T follicular helper cell (primary cell): ENCODE data around the gene RIF1.
A peak's percentile ranks its signal among the peaks of the same experiment; 100 is the strongest.

Experiments used
- DNase-seq: peaks from one replicate; pipeline ENCODE4 v3.0.0-alpha.2; 2020; ENCODE audit warnings: low read depth
- total RNA-seq, 2 experiments: gene quantifications; one replicate each; lab custom pipeline; 2026; lab: John Stamatoyannopoulos, UW

Gene RIF1, protein sequence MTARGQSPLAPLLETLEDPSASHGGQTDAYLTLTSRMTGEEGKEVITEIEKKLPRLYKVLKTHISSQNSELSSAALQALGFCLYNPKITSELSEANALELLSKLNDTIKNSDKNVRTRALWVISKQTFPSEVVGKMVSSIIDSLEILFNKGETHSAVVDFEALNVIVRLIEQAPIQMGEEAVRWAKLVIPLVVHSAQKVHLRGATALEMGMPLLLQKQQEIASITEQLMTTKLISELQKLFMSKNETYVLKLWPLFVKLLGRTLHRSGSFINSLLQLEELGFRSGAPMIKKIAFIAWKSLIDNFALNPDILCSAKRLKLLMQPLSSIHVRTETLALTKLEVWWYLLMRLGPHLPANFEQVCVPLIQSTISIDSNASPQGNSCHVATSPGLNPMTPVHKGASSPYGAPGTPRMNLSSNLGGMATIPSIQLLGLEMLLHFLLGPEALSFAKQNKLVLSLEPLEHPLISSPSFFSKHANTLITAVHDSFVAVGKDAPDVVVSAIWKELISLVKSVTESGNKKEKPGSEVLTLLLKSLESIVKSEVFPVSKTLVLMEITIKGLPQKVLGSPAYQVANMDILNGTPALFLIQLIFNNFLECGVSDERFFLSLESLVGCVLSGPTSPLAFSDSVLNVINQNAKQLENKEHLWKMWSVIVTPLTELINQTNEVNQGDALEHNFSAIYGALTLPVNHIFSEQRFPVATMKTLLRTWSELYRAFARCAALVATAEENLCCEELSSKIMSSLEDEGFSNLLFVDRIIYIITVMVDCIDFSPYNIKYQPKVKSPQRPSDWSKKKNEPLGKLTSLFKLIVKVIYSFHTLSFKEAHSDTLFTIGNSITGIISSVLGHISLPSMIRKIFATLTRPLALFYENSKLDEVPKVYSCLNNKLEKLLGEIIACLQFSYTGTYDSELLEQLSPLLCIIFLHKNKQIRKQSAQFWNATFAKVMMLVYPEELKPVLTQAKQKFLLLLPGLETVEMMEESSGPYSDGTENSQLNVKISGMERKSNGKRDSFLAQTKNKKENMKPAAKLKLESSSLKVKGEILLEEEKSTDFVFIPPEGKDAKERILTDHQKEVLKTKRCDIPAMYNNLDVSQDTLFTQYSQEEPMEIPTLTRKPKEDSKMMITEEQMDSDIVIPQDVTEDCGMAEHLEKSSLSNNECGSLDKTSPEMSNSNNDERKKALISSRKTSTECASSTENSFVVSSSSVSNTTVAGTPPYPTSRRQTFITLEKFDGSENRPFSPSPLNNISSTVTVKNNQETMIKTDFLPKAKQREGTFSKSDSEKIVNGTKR (N-terminal part only)
- 328 to 386 reads per million in 2 experiments for total RNA-seq

- DNase-seq: peak; percentile 57
Measured at GRCh38 chr2:151409601-151410484, at the start of gene RIF1. Gene RIF1, plus strand, starts transcription at chr2:151409902. Its CDS starts 522 bp downstream, at chr2:151410424.

DNA sequence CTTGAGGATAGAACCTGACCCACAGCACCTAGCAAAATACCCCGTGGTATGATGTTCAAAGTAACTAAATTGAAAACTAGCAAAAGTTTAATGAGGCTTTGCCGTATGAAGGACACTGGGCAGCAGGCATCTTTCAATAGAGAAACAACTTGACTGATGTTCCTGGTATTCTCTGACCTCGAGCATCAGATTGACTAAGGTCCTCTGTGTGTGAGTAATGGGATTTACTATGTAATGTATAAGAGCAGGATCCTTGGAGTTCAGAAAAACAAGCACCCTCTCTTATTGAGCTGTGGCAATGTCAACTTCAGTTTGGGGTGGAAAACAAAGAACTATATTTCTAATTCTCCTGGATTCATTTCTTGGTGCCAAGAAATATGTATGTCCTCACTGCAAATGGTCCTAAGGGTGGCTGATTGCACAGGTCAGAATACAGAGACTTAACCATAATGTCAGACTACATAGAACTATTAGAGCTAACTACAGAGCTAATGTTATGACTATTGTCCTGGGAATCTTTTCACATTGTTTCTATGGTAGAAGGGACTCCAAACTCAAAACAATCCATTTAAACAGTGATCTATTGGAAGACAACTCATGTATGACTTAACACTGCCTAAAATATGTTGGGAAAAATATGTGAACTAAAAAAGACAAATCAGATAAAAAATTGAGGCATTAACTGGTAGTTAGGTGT is 47.9 kb upstream of the RIF1 start:
- no peak for DNase-seq

- no peak for DNase-seq
Measured at GRCh38 chr2:151363709-151364108, 46.0 kb upstream of the RIF1 start.

DNA sequence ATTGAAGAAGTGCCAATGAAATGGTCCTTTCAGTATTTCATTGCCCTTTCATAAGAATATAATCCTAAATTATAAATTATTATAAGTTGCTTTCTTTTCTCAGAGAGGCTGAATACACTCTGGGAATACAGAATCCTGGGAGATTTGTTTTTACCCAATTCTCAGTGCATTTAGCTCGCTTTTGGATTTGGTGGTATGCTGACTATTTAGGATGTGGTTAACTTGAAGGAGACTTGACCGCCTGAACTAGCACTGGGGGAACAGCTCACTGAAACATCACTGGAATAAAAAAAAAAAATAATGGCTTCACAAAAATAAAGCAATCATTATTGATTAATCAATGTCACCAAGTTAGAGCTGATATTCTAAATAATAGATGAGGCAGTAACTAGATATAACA is 42.1 kb upstream of the RIF1 start:
- DNase-seq: no peak

- no peak for DNase-seq
Measured at GRCh38 chr2:151374436-151374835, 35.3 kb upstream of the RIF1 start.

DNA sequence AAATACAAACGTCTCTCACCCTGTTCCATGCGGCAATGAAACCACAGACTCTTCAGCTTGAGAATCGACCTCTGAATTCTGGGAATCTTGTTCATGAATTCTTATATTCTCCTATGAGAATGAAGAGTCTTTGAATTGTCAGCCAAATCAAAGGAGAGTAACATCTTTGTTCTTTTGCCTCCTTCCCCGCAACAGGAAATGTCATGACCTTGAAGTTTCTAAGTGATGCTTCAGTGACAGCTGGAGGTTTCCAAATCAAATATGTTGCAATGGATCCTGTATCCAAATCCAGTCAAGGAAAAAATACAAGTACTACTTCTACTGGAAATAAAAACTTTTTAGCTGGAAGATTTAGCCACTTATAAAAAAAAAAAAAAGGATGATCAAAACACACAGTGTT is 30.5 kb upstream of the RIF1 start:
- DNase-seq: no peak

DNA sequence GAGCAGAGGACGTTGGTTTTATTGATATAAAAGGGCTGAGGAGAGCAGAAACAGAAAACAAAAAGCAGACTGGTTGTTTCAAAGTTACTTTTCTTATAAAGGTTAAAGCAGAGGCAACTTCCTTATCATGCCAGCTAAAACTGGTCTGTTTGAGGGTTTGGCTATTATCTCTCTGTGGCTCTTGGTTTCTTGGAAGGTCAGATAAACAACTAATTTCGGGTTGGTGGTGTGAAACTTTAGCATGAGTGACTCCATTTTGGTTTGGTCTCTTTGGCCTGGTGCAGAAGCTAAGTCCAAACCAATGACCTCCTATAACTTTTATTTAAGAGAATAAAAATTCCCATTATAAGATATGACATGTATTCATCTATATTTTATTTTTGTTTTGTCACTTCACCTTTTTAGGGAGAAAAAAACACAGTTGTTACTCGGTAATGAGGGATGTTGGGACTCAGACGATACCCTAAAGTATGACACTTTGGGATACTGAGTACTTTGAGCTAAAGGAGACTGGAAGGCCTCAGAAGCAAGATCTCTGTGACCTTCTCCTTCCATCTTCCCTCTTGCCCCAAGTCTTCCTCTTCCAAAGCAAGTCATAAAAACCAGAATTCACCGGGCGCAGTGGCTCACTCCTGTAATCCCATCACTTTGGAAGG is 29.0 kb upstream of the RIF1 start:
- DNase-seq: no peak

DNA sequence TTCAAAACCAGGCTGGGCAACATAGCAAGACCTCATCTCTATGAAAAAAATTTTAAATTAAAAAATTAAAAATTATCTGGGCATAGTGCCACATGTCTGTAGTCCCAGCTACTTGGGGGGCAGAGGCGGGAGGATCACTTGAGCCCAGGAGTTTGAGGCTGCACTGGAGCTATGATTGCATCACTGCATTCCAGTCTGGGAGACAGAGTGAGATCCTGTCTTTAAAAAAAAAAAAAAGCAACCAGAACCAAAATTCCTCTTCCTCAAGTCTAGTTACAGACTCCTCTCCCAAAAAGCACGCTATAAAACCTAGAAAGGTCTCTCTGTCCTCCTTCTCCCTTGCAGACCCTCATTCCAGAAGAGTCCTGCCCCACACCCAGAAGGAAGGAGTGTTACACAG is 28.4 kb upstream of the RIF1 start:
- DNase-seq: no peak

- no peak for DNase-seq
Measured at GRCh38 chr2:151388011-151388410, 21.7 kb upstream of the RIF1 start.

DNA sequence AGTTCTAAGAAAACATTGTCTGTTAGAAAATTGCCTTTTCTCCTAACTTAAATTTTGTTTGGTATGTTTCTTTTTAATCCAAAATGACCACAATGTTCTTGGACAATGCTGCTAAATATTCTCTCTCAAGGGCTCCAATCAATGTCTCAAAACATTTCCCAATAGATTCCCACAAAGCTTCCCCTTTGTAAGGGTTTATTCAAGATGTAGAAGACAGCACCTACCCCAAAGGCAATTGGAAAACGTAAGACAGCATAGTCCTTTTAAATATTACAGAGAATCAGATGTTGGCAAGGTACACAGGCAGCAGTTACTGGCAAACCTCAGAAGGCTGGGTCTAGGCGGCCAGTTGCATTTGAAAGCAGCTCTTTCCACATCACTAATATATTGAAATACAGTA is 18.3 kb upstream of the RIF1 start:
- no peak for DNase-seq

- DNase-seq: no peak
Measured at GRCh38 chr2:151394509-151394908, 15.2 kb upstream of the RIF1 start.

DNA sequence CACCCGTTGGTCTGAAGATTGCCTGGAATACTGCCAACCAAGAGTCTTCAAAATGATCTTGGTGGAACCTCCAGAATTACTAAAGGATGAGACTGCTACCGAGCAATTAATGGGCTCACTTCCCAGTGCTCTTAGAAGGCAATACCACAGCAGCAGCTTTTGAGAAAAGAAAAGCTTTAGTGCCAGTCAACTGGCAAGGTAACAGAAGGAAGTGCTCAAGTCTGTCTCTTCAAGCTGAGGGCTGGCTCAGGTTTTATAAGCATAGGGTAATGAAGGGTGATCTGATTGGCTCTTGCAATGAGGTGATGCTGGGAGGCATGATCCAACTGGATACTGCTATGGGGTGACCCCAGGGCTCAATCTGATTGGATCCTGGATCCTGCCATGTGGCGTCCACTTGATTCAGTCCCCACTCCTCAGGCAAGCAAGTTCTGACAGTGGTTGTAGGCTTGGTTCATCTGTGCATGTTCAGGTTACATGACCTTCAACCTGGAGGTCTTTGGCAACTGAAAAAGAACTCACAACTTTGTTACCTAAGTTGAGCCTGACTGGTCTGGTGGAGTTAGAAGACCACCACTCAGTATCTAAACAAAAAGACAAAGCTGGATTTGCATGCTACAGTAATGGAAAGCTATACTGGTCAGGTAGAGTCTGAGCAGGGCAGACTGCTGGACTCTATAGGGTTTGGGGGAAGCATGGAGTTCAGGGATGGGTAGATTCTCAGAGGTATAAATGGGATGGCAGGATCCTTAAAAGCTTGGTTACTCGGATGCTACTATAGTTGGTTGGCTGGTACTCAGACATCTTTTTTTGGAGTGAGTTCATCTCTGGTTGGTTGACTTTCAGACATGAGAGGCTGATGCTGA is 14.0 kb upstream of the RIF1 start:
- no peak for DNase-seq

DNA sequence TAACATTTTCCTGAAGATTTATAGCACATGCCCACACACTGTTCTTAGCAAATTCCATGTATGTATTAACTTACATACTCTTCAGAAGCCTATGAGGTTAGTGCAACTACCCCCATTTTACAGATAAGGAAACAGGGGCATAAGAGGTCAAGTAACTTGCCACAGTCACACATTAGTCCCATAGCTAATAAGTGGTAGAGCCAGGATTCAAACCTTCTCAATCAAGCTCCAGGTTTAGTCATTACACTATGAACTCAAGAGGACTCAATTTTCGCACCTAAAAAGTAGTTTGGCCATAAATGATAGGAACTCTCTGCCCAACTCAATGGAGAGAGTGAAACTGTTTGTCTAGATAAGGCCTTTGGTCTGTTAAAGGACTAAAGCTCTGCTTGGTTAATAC is 9.7 kb upstream of the RIF1 start:
- DNase-seq: no peak

GRCh38 chr2:151401149-151401548 is 8.6 kb upstream of the RIF1 start:
- DNase-seq: no peak

DNA sequence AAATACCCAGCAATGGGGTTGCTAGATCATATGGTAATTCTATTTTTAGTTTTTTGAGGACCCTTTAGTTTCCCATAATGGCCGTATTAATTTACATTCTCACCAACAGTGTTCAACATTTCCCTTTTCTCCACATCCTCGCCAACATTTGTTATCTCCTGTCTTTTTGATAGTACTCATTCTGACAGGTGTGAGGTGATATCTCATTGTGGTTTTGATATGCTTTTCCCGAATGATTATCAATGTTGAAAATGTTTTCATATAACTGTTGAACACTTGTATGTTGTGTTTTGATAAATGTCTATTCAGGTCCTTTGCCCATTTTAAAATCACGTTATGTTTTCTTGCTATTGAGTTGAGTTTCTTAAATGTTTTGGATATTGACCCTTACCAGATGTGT is 5.8 kb upstream of the RIF1 start:
- DNase-seq: no peak

- DNase-seq: no peak
Measured at GRCh38 chr2:151405376-151405775, 4.3 kb upstream of the RIF1 start.

GRCh38 chr2:151407281-151407680 is 2.4 kb upstream of the RIF1 start:
- no peak for DNase-seq

- DNase-seq: no peak
Measured at GRCh38 chr2:151408788-151409600, 708 bp upstream of the RIF1 start.
